GM12873 (cell line): ENCODE results near the gene NR2F6.

Experiments
- TF ChIP-seq, protein P1 (sequence below): IDR thresholded peaks from 2 replicates; pipeline ENCODE4 v1.5.1; 2012; ENCODE audit warnings: low read depth, mild to moderate bottlenecking, moderate library complexity, low read length, control low read depth; ENCODE audit not compliant: insufficient read depth; ENCODE audit errors: missing control alignments

Gene NR2F6

DNA sequence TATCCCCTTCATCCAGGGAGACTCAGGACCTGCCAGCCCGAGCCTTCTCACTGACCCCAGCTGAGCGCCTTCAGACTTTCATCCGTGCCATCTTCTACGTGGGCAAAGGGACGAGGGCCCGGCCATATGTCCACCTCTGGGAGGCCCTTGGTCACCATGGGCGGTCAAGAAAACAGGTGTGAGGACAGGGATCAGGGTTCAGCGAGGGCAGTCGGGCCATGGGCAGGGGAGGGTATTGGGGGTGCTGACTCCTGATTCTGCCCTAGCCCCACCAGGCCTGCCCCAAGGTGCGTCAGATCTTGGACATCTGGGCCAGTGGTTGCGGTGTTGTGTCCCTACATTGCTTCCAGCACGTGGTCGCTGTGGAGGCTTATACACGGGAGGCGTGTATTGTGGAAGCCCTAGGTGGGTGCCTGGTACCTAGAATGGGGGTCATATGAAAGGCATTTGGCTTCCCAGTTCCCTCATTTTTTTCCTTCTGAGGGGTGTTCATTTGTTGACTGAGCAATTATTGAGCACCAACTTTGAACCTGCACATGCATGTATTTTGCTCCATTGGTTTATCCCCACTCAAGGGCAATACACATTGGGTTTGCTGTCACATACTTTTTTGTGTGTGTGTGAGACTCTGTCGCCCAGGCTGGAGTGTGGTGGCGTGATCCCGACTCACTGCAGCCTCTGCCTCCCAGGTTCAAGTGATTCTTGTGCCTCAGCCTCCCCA is 39.9 kb upstream of the NR2F6 start:
- TF ChIP-seq, protein P1, sequence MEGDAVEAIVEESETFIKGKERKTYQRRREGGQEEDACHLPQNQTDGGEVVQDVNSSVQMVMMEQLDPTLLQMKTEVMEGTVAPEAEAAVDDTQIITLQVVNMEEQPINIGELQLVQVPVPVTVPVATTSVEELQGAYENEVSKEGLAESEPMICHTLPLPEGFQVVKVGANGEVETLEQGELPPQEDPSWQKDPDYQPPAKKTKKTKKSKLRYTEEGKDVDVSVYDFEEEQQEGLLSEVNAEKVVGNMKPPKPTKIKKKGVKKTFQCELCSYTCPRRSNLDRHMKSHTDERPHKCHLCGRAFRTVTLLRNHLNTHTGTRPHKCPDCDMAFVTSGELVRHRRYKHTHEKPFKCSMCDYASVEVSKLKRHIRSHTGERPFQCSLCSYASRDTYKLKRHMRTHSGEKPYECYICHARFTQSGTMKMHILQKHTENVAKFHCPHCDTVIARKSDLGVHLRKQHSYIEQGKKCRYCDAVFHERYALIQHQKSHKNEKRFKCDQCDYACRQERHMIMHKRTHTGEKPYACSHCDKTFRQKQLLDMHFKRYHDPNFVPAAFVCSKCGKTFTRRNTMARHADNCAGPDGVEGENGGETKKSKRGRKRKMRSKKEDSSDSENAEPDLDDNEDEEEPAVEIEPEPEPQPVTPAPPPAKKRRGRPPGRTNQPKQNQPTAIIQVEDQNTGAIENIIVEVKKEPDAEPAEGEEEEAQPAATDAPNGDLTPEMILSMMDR, result no peak

DNA sequence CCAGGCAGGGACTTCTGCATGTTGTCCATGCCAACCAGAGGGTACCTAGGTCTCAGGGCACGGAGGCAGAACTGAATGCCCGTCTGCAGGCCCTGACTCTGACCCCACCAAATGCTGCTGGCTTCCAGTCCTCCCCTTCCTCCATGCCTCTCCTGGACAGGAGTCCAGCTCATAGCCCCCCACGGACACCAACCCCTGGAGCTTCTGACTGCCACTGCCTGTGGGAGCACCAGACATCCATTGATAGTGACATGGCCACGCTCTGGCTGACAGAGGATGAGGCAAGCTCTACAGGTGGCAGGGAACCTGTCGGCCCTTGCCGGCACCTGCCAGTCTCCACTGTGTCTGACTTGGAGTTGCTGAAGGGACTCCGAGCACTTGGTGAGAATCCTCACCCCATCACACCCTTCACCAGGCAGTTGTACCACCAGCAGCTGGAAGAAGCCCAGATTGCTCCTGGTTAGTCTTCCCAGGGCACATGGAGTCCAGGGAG is 37.8 kb upstream of the NR2F6 start:
- TF ChIP-seq, protein P1, result no peak

DNA sequence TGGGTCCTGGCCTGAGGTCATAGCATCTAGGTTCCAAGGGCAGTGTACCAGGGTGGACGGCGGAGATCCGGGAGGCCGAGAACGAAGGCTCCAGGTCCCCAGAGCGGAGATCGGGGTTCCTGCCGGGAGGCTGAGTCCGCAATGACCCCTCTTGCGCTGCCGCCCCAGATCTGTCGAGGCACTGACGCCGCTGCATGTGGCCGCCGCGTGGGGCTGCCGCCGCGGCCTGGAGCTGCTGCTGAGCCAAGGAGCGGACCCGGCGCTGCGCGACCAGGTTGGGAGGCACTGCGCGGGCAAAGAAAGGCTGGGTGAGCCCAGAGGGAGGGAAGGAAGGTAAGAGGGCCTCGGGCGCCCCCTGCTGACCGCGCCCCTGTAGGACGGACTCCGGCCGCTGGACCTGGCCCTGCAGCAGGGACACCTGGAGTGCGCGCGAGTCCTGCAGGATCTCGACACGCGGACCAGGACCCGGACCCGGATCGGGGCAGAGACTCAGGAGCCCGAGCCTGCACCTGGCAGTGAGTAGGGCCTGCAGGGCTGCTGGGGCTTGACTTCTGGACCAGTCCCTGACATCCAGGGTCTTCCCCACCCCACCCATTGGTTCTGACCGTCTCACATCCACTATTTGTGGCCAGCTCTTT is 36.9 kb upstream of the NR2F6 start:
- TF ChIP-seq, protein P1, result peak; percentile 94

DNA sequence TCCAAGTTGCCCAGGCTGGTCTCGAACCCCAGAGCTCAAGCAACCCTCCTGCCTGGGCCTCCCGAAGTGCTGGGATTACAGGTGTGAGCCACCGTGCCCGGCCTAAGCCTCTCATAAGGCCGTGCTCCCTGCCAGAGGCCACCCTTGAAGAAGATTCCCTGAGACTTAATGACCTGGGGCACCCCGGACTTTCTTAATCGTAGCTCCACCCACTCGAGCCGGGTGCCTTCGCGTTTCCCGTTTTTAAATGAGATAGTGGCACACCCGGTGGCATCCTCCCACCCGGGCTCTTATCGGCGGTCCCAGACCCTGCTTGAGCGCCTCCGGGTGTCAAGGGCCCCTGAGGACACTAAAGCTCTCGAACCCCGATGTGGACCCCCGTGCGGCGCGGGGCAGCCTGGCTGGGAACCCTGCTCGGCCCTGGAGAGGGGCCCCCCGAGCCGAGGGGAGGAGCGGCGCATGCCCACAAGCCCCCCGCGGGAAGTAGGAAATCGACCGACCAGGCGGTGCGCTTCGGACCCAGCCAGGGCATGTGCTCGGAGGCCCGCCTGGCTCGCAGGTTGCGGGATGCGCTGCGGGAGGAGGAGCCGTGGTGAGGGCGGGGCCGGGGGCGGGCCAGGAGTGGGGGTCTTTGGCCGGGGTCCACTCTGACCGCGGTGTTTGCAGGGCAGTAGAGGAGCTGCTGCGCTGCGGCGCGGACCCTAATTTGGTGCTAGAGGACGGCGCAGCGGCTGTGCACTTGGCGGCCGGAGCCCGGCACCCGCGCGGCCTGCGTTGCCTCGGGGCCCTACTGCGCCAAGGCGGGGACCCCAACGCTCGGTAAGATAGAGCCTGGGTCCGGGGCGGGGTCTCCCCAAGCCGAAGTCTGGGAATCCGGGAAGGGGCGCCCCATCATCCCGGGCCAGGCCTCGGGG is 35.9 kb upstream of the NR2F6 start, which contains the start of gene ANKLE1:
ANKLE1 (plus strand) TSS at position 511 of the 914 bp plus-strand sequence; CDS start at position 531, 20 bp downstream.
- TF ChIP-seq, protein P1, result no peak

DNA sequence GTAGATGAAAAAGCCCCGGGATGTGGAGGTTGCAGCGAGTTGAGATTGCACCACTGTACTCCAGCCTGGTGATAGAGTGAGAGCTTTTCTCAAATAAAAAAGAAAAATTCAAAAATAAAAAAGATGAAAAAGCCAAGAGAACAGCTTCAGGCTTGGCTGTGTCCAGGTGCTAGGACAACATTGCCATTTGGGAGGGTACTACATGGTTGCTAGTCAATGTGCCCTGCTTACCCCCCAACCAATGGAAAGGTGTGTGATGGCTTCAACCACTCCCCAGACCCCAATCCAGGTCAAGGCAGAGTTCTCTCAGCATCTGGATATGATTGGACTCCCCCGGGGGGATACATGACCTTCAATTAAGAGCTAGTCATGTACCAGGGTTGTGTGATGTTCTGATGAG is 33.7 kb upstream of the NR2F6 start:
- TF ChIP-seq, protein P1, result no peak

DNA sequence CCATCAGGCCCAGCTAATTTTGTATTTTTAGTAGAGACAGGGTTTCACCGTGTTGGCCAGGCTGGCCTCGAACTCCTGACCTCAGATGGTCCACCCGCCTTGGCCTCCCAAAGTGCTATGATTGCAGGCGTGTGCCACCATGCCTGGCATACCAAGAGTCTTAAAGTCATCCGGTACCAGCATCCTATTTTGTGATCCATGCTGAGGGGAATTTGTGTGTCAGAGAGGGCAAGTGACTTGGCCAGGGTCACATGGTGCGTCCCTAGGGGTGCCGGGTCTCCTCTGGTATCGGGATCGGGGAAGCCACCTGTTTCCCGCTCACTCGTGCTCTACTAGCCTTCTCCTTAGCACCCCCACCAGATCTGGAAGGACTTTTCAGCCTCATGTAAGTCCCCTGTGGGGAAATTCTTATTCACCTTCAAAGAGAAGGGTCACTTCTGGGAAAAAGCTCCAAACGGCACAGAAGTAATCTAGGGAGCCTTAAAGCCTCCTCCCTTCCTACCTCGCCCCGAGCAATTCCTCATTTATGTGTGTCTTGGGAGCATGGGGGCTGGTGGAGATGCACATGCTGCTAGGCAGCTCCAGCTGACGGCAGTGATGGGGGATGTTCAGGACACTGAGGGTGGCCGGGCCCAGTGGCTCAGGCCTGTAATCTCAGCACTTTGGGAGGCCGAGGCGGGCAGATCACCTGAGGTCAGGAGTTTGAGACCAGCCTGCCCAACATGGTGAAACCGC is 29.9 kb upstream of the NR2F6 start:
- TF ChIP-seq, protein P1, result no peak
